Muscle layer of colon (tissue), 2 donors: ENCODE results near the gene BFSP2.
"Not testable (repeated sequence)": the region's sequence is repeated elsewhere in the genome, so short reads cannot be mapped to it uniquely, and the experiment has no call there.

ENCODE experiments used
- H3K27ac ChIP-seq: one replicate; pipeline ENCODE4 v1.7.0; 2013; ENCODE audit warnings: low read depth, mild to moderate bottlenecking, low read length, moderate library complexity
- H3K27me3 ChIP-seq, 2 donors: one replicate each; pipeline ENCODE4 v1.7.0; 2013; ENCODE audit warnings: low read length in 2 of 2, mild to moderate bottlenecking in 2 of 2; ENCODE audit not compliant: insufficient read depth in 2 of 2, control insufficient read depth in 1 of 2
- H3K36me3 ChIP-seq: one replicate; pipeline ENCODE4 v1.7.0; 2013; ENCODE audit warnings: mild to moderate bottlenecking, low read length; ENCODE audit not compliant: insufficient read depth
- H3K4me1 ChIP-seq: one replicate; pipeline ENCODE4 v1.7.0; 2013; ENCODE audit warnings: mild to moderate bottlenecking, low read length; ENCODE audit not compliant: insufficient read depth
- H3K4me3 ChIP-seq, 2 donors: one replicate each; pipeline ENCODE4 v1.7.0; 2013; ENCODE audit warnings: low read length in 2 of 2, low read depth in 1 of 2, mild to moderate bottlenecking in 1 of 2, moderate library complexity in 1 of 2
- H3K9ac ChIP-seq: one replicate; pipeline ENCODE4 v1.7.0; 2013; ENCODE audit warnings: low read length
- H3K9me3 ChIP-seq: one replicate; pipeline ENCODE4 v1.7.0; 2013; ENCODE audit warnings: mild to moderate bottlenecking, low read length
- donor health status: abdominal sarcoma.
- donor health status: Adenocarcinoma of cecum.

Gene BFSP2

DNA sequence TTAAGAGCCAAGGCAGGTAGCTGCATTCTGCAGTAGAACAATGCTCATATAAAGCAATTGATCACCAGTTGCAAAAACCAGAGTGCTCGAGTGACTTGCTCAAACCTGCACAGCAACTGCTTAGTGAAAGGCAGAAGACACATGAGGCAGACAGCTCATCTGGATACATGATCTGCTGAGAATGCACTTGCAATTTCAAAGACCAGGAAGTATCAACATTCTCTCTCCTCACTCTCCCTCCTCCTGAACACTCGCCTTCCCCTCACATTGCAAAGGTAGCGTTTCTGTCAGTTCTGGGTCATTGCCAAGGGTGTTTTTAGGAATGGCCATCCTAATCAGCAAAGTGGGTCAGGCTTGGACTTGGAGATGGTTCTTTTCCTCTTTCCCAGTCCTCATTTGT is 61.0 kb downstream of the BFSP2 start:
- Histone ChIP-seq H3K4me3 (no peak overlapping the region), H3K27ac (no peak overlapping the region), H3K4me1 (peaks cover 15% of the 10 kb centered on the region), H3K36me3 (no peaks in the 10 kb centered on the region), H3K9me3 (no peaks in the 10 kb centered on the region), H3K27me3 (no peaks in the 10 kb centered on the region), H3K9ac (no peak overlapping the region)

DNA sequence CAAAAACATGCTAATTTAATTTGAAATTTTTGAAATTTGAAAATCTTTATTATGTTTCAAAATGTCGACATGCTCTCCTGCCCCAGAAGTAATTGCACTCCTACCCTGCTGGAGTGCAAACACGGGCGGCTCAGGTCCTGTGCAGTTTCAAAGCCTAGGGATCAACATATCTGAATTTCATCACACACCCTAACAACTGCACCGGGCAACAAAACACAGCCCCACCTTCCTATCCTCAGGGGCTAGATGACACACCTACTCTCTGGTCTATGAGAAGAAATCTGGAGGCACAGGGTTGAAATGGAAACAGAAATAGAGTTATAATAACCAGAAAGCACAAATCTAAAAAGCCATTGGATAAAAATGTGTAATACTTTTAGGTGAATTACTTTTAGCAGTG is 61.4 kb downstream of the BFSP2 start:
- no peaks in the 10 kb centered on the region for H3K27me3 ChIP-seq
- H3K4me1 ChIP-seq = peaks cover 15% of the 10 kb centered on the region
- H3K4me3 ChIP-seq = no peak overlapping the region
- no peak overlapping the region for H3K9ac ChIP-seq
- no peaks in the 10 kb centered on the region for H3K36me3 ChIP-seq
- no peak overlapping the region for H3K27ac ChIP-seq
- no peaks in the 10 kb centered on the region for H3K9me3 ChIP-seq

DNA sequence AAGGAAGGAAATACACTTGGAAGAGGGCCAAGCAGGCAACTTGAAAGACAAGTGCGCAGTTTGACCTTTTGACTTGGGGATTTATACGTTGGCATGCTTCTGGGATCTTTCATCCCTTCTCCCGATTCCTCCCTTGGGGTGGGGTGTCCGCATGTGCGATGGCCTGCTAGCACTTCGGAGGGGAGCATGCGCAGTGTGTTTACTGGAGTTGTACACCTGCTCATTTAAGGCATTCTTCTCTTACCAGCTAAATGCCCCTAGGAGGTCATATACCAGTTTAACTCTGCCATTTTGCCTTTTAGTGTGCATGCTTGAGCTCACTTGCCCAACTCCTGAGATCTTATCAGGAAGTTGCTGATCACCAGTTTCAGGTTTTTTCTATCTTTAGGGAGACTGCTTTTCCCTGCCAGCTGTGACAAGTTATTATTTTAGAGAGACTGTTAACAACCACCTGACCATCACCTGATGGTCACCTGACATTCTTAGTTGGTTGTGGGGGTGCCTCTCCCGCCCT is 63.5 kb downstream of the BFSP2 start:
- H3K9me3 ChIP-seq = no peaks in the 10 kb centered on the region
- H3K27ac ChIP-seq = no peak overlapping the region
- peaks cover 21% of the 10 kb centered on the region for H3K4me1 ChIP-seq
- H3K9ac ChIP-seq = no peak overlapping the region
- H3K4me3 ChIP-seq = no peak overlapping the region
- no peaks in the 10 kb centered on the region for H3K27me3 ChIP-seq
- no peaks in the 10 kb centered on the region for H3K36me3 ChIP-seq

DNA sequence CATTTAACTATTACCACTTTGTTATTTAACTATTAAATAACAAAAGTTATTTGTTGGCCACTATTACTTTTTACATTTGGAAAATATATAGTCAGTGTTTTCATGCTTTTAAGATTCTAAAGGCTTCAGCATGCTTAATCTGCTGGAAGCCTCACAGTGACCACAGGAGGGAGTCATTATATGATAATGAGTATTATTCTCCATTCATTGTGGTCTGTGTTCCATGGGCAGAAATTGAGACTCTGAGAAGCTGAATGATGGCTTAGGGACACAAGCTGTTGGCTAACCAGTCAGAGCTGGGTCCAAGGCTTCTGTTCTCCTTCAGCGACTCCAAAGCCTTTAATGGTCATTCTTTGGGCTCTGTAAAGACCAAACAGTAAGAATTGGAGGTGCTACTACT is 64.7 kb downstream of the BFSP2 start:
- no peaks in the 10 kb centered on the region for H3K27me3 ChIP-seq
- H3K36me3 ChIP-seq = no peaks in the 10 kb centered on the region
- H3K4me3 ChIP-seq = no peak overlapping the region
- H3K9me3 ChIP-seq = no peaks in the 10 kb centered on the region
- no peak overlapping the region for H3K27ac ChIP-seq
- H3K4me1 ChIP-seq = peaks cover 12% of the 10 kb centered on the region
- H3K9ac ChIP-seq = no peak overlapping the region

DNA sequence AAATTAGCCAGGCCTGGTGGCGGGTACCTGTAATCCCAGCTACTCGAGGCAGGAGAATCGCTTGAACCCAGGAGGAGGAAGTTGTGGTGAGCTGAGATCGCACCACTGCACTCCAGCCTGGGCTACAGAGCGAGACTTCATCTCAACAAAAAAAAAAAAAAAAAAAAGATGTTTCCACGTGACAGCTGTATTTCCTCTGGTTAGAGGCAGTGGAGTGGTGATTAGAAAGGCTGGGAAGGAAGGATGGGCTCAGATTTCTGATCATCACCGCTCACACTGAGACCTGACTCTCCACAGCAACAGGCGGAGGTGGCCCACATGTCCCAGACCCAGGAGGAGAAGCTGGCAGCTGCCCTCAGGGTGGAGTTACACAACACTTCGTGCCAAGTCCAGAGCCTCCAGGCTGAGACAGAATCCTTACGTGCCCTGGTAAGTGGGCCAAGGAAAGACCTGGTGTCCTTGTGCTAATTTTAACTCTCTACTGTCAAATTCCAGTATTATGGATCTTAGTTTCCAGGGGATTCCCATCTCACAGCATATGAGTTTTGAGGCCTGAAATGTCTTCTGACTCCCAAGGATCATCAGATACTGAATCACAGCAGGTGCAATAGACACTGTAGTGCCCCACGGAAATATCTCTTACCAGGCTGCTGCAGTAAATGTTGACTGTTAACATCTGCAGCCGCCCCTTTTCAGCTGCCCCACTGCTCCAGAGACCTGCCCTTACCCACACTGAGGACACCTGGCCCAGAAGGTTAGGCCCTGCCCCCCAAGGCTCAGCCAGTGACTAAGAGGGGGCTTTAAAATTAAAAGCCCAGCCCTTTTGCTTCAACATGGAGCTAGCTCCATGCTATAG is 66.9 kb downstream of the BFSP2 start:
- Histone ChIP-seq H3K27ac (no peak overlapping the region), H3K4me3 (no peak overlapping the region), H3K4me1 (peaks cover 6% of the 10 kb centered on the region), H3K9me3 (no peaks in the 10 kb centered on the region), H3K27me3 (no peaks in the 10 kb centered on the region), H3K9ac (no peak overlapping the region), H3K36me3 (no peaks in the 10 kb centered on the region)

DNA sequence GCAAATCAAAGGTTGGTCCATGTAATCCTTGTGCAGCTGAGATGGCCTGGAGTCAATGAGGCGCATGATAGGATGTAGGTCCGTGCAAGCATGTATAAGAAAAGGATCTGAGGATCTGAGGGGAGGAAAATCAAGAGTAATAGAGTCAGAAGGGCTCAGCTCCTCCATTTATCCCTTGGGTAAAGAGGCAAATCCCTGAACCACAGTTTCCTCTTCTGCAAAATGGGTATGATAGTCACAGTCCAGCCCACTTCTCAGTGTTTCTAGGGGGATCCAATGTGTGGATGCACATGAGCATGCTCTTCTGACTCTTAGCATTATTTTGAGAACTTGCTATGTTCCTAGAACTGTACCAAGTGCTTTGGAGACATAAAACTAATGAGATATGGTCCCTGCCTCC is 67.9 kb downstream of the BFSP2 start:
- Histone ChIP-seq H3K9ac (no peak overlapping the region), H3K4me1 (peaks cover 6% of the 10 kb centered on the region), H3K4me3 (no peak overlapping the region), H3K27ac (no peak overlapping the region), H3K9me3 (no peaks in the 10 kb centered on the region), H3K27me3 (no peaks in the 10 kb centered on the region), H3K36me3 (no peaks in the 10 kb centered on the region)

DNA sequence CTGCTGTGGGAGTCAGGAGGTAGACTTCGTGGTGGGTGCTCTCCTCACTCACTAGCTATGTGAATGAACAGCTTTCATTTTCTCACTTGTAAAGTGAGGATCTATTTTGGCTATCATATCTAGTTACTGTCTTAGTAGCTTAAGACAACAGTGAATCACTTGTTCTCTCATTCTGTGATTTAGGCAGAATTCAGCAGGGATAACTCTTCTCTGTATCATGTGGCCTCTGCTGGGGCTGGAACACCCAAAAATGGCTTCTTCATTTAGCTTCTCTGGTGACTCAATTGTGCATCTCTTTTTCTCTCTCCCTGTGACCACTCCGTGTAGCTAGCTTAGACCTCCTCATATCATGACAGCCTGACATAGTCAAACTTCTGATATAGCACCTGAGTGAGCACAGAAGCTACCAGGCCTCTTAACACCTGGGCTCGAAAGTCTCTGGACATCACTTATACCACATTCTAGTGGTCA is 68.4 kb downstream of the BFSP2 start:
- no peak overlapping the region for H3K9ac ChIP-seq
- no peak overlapping the region for H3K4me3 ChIP-seq
- H3K9me3 ChIP-seq = no peaks in the 10 kb centered on the region
- peaks cover 6% of the 10 kb centered on the region for H3K4me1 ChIP-seq
- H3K27ac ChIP-seq = no peak overlapping the region
- H3K36me3 ChIP-seq = no peaks in the 10 kb centered on the region
- H3K27me3 ChIP-seq = no peaks in the 10 kb centered on the region

DNA sequence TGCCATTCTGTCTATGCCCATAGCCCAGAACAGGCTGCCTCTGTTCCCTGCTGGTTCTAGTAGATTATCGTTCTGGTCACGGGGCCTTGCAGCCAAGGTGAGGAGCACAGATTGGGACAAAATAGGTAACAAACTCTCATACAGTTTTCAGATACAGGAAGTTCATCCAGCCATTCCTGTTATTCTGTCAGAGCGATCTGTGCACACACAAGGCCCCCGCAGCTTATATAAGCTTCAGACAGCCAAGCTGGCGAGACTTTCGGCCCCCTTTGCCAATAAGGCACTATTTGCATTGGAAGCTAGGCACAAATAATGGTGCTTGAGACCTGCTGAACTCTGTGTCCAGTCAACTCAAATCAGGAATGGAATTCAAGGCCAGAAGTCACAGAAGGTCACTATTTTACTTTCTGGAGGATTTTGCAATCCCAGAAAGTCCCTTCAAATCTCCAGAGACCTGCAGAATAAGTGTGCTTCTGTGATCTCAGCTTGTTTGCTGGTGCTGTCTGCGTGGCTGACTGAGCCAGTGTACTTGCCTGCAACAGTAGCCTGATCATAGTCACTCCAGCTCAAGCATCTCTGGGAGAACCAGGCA is 69.4 kb downstream of the BFSP2 start:
- no peak overlapping the region for H3K27ac ChIP-seq
- H3K9me3 ChIP-seq = no peaks in the 10 kb centered on the region

DNA sequence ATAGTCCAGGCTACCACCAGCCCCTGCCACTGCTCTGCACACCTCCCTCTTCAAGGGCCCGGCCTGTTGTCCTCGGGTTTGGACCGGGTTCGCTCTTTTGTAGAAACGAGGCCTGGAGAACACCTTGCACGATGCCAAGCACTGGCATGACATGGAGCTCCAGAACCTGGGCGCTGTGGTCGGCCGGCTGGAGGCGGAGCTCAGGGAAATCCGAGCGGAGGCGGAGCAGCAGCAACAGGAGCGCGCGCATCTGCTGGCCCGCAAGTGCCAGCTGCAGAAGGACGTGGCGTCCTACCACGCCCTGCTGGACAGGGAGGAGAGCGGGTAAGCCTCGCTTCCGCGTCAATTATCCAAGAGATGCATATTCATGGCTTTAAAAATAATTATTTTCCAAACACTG is 72.4 kb downstream of the BFSP2 start:
- H3K27ac ChIP-seq = no peak overlapping the region
- peaks cover 16% of the 10 kb centered on the region for H3K4me1 ChIP-seq
- H3K36me3 ChIP-seq = no peaks in the 10 kb centered on the region
- no peaks in the 10 kb centered on the region for H3K27me3 ChIP-seq
- no peaks in the 10 kb centered on the region for H3K9me3 ChIP-seq
- no peak overlapping the region for H3K4me3 ChIP-seq
- H3K9ac ChIP-seq = no peak overlapping the region

More for the DNA sequence above, 69.4 kb downstream of the BFSP2 start:
- no peak overlapping the region for H3K4me3 ChIP-seq
- H3K9ac ChIP-seq = no peak overlapping the region
- H3K27me3 ChIP-seq = no peaks in the 10 kb centered on the region
- peaks cover 12% of the 10 kb centered on the region for H3K4me1 ChIP-seq
- H3K36me3 ChIP-seq = no peaks in the 10 kb centered on the region

DNA sequence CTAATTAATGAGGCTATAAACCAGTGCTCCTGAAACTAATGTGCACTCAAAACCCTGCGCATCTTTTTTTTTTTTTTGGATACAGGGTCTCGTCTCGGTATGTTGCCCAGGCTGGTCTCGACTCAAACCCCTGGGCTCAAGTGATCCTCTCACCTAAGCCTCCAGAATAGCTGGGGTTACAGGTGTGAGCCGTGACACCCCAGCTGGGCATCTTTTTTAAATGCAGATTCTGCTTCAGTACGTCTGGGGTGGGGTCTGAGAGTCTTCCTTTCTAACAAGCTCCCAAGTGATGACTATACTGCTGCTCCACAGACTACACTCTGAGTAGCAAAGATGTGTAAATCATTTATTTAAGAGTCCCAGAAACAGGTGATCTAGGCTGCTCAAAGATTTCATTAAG is 73.0 kb downstream of the BFSP2 start:
- H3K9me3 ChIP-seq = no peaks in the 10 kb centered on the region
- H3K36me3 ChIP-seq = no peaks in the 10 kb centered on the region
- H3K9ac ChIP-seq = no peak overlapping the region
- H3K27me3 ChIP-seq = no peaks in the 10 kb centered on the region
- no peak overlapping the region for H3K27ac ChIP-seq
- H3K4me3 ChIP-seq = no peak overlapping the region
- H3K4me1 ChIP-seq = peaks cover 16% of the 10 kb centered on the region

DNA sequence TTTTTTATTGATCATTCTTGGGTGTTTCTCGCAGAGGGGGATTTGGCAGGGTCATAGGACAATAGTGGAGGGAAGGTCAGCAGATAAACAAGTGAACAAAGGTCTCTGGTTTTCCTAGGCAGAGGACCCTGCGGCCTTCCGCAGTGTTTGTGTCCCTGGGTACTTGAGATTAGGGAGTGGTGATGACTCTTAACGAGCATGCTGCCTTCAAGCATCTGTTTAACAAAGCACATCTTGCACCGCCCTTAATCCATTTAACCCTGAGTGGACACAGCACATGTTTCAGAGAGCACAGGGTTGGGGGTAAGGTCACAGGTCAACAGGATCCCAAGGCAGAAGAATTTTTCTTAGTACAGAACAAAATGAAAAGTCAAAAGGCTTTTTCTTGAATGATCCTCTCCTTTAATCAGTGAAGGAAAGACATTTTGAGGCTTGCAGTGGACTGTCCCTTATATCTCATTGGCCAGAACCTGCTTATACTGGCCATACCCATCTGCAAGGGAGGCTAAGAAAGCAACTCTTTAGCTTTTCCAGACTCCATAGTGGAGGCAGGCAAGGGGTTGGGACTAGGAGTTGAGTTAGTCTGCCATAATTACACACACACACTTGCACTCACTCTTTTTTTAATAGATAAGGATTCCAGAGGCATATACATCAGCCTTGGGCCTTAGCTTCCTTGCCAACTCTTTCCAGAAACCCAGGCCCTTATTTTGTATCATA is 73.8 kb downstream of the BFSP2 start:
- peak overlapping the region; percentile 57 for H3K27ac ChIP-seq
- not testable (repeated sequence) for H3K4me3 ChIP-seq, H3K9ac ChIP-seq, H3K9me3 ChIP-seq, H3K27me3 ChIP-seq, H3K36me3 ChIP-seq
- peaks cover 16% of the 10 kb centered on the region for H3K4me1 ChIP-seq
